HEK293 (cell line): Measurements from ENCODE around the gene IRF2.

Source experiments
- RBAK ChIP-seq: fragments of 450-650 bp; formaldehyde crosslinking; IDR thresholded peaks from 2 replicates; pipeline ENCODE4 v1.5.1; 2016; ENCODE audit warnings: missing biosample characterization, missing genetic modification characterization
- TCF7L2 ChIP-seq: IDR thresholded peaks from 2 replicates; pipeline ENCODE4 v1.6.1; 2011; ENCODE audit warnings: low read depth, mild to moderate bottlenecking, inconsistent platforms, low read length, moderate library complexity, borderline replicate concordance
- YY1 ChIP-seq: fragments of 450-650 bp; formaldehyde crosslinking; IDR thresholded peaks from 2 replicates; pipeline ENCODE4 v1.5.1; 2018; ENCODE audit warnings: missing biosample characterization, missing genetic modification characterization
- ZNF510 ChIP-seq: fragments of 450-650 bp; formaldehyde crosslinking; IDR thresholded peaks from 2 replicates; pipeline ENCODE4 v1.5.1; 2018; ENCODE audit warnings: mild to moderate bottlenecking, missing genetic modification characterization, missing biosample characterization; ENCODE audit not compliant: insufficient replicate concordance
- ZNF521 ChIP-seq: fragments of 450-650 bp; formaldehyde crosslinking; IDR thresholded peaks from 2 replicates; pipeline ENCODE4 v1.5.1; 2017; ENCODE audit warnings: missing biosample characterization, mild to moderate bottlenecking, missing genetic modification characterization
- ZNF561 ChIP-seq: fragments of 450-650 bp; IDR thresholded peaks from 2 replicates; pipeline ENCODE4 v1.5.1; 2018; ENCODE audit warnings: missing biosample characterization, missing genetic modification characterization, borderline replicate concordance
- ZNF585B ChIP-seq: fragments of 450-650 bp; formaldehyde crosslinking; IDR thresholded peaks from 2 replicates; pipeline ENCODE4 v1.5.1; 2016; ENCODE audit warnings: missing biosample characterization, missing genetic modification characterization
- ZNF624 ChIP-seq: fragments of 450-650 bp; formaldehyde crosslinking; IDR thresholded peaks from 2 replicates; pipeline ENCODE4 v1.5.1; 2017; ENCODE audit warnings: missing biosample characterization, missing genetic modification characterization
- TF ChIP-seq, protein P1 (sequence below): fragments of 450-650 bp; formaldehyde crosslinking; IDR thresholded peaks from 2 replicates; pipeline ENCODE4 v1.5.1; 2016; ENCODE audit warnings: missing biosample characterization, missing genetic modification characterization
- TF ChIP-seq, protein P2 (sequence below): fragments of 450-650 bp; formaldehyde crosslinking; IDR thresholded peaks from 2 replicates; pipeline ENCODE4 v1.5.1; 2016; ENCODE audit warnings: missing biosample characterization, missing genetic modification characterization
- TF ChIP-seq, protein P3 (sequence below): fragments of 450-650 bp; formaldehyde crosslinking; optimal IDR thresholded peaks from 2 replicates; pipeline ENCODE3; 2016; ENCODE audit warnings: missing biosample characterization, mild to moderate bottlenecking, missing genetic modification characterization
- TF ChIP-seq, protein P4 (sequence below): fragments of 450-650 bp; formaldehyde crosslinking; IDR thresholded peaks from 2 replicates; pipeline ENCODE4 v1.5.1; 2016; ENCODE audit warnings: missing biosample characterization, missing genetic modification characterization

DNA sequence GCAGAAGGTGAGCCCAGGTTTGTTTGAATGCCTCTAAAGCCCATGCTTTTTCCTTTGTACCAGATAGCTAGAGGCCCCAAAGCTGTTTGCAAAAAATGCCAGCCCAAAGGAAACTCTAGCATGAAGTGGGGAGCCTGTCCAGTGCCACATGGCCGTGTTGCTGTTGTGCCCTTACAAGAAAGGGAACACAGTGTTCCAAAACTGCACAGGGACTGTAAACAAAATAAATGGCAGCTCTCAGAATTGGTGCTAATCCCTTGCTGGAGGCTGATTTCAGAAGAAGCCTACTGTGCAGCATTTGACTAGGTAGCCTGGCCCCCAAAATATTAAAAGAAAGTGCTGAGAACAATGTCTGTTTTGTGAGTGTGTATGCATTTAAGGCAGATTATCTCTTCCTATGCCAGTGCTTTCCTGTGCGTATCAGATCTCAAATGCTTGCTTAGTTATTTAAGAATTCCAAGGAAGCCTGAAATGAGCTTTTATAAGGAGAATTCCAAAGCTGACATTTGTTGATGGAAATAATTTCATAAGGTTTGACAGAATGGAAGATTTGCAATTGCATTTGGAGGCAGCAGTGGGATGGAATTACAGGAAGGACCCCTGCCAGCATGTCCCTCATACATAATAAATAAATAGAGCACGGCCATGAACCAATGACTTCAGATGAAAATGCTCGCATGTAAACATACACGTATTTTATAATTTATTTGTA is 115.7 kb downstream of the IRF2 start:
- TF ChIP-seq, protein P1, sequence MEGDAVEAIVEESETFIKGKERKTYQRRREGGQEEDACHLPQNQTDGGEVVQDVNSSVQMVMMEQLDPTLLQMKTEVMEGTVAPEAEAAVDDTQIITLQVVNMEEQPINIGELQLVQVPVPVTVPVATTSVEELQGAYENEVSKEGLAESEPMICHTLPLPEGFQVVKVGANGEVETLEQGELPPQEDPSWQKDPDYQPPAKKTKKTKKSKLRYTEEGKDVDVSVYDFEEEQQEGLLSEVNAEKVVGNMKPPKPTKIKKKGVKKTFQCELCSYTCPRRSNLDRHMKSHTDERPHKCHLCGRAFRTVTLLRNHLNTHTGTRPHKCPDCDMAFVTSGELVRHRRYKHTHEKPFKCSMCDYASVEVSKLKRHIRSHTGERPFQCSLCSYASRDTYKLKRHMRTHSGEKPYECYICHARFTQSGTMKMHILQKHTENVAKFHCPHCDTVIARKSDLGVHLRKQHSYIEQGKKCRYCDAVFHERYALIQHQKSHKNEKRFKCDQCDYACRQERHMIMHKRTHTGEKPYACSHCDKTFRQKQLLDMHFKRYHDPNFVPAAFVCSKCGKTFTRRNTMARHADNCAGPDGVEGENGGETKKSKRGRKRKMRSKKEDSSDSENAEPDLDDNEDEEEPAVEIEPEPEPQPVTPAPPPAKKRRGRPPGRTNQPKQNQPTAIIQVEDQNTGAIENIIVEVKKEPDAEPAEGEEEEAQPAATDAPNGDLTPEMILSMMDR (tag by site-specific recombination), result no peak
- no peak for TF ChIP-seq ZNF624 (tag by site-specific recombination)
- TF ChIP-seq, protein P2, sequence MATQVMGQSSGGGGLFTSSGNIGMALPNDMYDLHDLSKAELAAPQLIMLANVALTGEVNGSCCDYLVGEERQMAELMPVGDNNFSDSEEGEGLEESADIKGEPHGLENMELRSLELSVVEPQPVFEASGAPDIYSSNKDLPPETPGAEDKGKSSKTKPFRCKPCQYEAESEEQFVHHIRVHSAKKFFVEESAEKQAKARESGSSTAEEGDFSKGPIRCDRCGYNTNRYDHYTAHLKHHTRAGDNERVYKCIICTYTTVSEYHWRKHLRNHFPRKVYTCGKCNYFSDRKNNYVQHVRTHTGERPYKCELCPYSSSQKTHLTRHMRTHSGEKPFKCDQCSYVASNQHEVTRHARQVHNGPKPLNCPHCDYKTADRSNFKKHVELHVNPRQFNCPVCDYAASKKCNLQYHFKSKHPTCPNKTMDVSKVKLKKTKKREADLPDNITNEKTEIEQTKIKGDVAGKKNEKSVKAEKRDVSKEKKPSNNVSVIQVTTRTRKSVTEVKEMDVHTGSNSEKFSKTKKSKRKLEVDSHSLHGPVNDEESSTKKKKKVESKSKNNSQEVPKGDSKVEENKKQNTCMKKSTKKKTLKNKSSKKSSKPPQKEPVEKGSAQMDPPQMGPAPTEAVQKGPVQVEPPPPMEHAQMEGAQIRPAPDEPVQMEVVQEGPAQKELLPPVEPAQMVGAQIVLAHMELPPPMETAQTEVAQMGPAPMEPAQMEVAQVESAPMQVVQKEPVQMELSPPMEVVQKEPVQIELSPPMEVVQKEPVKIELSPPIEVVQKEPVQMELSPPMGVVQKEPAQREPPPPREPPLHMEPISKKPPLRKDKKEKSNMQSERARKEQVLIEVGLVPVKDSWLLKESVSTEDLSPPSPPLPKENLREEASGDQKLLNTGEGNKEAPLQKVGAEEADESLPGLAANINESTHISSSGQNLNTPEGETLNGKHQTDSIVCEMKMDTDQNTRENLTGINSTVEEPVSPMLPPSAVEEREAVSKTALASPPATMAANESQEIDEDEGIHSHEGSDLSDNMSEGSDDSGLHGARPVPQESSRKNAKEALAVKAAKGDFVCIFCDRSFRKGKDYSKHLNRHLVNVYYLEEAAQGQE, result no peak
- no peak for TF ChIP-seq ZNF521 (tag by site-specific recombination)
- TF ChIP-seq TCF7L2, result no peak
- TF ChIP-seq, protein P3, sequence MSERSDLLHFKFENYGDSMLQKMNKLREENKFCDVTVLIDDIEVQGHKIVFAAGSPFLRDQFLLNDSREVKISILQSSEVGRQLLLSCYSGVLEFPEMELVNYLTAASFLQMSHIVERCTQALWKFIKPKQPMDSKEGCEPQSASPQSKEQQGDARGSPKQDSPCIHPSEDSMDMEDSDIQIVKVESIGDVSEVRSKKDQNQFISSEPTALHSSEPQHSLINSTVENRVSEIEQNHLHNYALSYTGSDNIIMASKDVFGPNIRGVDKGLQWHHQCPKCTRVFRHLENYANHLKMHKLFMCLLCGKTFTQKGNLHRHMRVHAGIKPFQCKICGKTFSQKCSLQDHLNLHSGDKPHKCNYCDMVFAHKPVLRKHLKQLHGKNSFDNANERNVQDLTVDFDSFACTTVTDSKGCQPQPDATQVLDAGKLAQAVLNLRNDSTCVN (tag by site-specific recombination), result no peak
- TF ChIP-seq, protein P4, sequence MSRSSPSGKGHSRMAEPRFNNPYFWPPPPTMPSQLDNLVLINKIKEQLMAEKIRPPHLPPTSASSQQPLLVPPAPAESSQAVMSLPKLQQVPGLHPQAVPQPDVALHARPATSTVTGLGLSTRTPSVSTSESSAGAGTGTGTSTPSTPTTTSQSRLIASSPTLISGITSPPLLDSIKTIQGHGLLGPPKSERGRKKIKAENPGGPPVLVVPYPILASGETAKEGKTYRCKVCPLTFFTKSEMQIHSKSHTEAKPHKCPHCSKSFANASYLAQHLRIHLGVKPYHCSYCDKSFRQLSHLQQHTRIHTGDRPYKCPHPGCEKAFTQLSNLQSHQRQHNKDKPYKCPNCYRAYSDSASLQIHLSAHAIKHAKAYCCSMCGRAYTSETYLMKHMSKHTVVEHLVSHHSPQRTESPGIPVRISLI, result no peak
- TF ChIP-seq ZNF510 (tag by site-specific recombination), result no peak
- no peak for TF ChIP-seq ZNF585B (tag by site-specific recombination)
- no peak for TF ChIP-seq RBAK (tag by site-specific recombination)
- no peak for TF ChIP-seq YY1
- no peak for TF ChIP-seq ZNF561 (tag by site-specific recombination)
